Esophagus (tissue), 2 donors: ENCODE data around the gene WBP1. TPM values are rescaled to one million over a fixed set of nuclear protein-coding genes. Genes with fewer than 3 reads are reported as not detected.

Experiments used
- H3K27ac ChIP-seq, 2 donors: one replicate each; pipeline ENCODE4 v1.5.1; 2013; ENCODE audit warnings: low read depth in 2 of 2, mild to moderate bottlenecking in 2 of 2, inconsistent platforms in 1 of 2, low read length in 1 of 2, moderate library complexity in 1 of 2
- H3K27me3 ChIP-seq, 2 donors: one replicate each; pipeline ENCODE4 v1.6.1; 2013; ENCODE audit warnings: low read length in 2 of 2, control low read depth in 1 of 2, mild to moderate bottlenecking in 1 of 2; ENCODE audit not compliant: insufficient read depth in 2 of 2, control insufficient read depth in 1 of 2
- H3K36me3 ChIP-seq, 2 donors: one replicate each; pipeline ENCODE4 v1.6.1; 2013; ENCODE audit warnings: low read length in 1 of 2; ENCODE audit not compliant: control insufficient read depth in 2 of 2, insufficient read depth in 2 of 2
- H3K4me1 ChIP-seq, 2 donors: one replicate each; pipeline ENCODE4 v1.6.1; 2013; ENCODE audit warnings: low read length in 1 of 2; ENCODE audit not compliant: control insufficient read depth in 2 of 2, insufficient read depth in 2 of 2
- H3K4me3 ChIP-seq, 2 donors: one replicate each; pipeline ENCODE4 v1.5.1; 2013; ENCODE audit warnings: low read length in 2 of 2, mild to moderate bottlenecking in 2 of 2, low read depth in 1 of 2, moderate library complexity in 1 of 2
- H3K9me3 ChIP-seq, 2 donors: one replicate each; pipeline ENCODE4 v1.6.1; 2013; ENCODE audit warnings: mild to moderate bottlenecking in 2 of 2, low read depth in 1 of 2, low read length in 1 of 2, moderate library complexity in 1 of 2; ENCODE audit not compliant: control insufficient read depth in 2 of 2, insufficient read depth in 1 of 2
- WGBS, 2 donors: extraction: QIAGEN DNeasy Blood & Tissue Kit; methylation state at CpG; one replicate each; pipeline ENCODE4 v1.1.7; 2013; 5-methylcytosine and 5-hydroxymethylcytosine counted together
- polyA plus RNA-seq, 2 donors: library from polyadenylated mRNA; stranded (reverse); fragments of 200-250 nt; gene quantifications; one replicate each; pipeline ENCODE4 v1.2.3, GENCODE V29; 2013
- donor health status: healthy with polysubstance abuse.
- donor health status: Bipolar disorder and iron deficiency.

The WBP1 gene
- polyA plus RNA-seq, 2 donors: 41.3 to 50.1 TPM

DNA sequence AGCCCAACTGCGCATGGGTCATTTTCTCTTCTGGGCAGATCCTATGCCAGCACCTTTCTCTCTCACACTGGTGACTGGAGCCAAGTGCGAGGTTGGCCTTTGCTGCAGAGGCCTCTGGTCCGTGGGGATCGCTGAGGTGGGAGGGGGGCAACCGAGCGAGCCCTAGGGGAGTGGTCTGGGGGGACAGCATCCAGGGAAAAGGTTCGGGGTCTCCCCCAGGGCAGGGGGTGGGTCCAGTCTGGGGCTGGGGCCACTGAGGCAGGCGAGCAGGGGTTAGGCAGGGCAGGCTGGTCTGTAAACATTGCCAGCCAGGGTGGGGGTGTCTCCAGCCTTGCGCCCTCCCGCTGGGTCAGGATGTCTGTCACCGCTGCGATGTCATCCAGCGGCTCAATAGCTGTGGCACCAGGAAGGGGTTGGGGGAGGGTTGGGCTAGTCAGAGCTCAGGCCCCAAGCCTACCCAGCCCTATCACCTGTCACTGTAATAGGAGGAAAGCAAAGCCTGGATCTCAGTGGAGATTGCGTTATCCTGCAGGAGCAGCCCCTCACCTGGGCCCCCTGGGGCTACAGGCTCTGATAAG is 32.0 kb upstream of the WBP1 start:
- Histone ChIP-seq H3K9me3 (no peaks in the 10 kb centered on the region), H3K36me3 (peaks cover 7 to 13% of the 10 kb centered on the region in 2 donors), H3K4me3 (no peak overlapping the region), H3K4me1 (peaks cover 0 to 8% of the 10 kb centered on the region in 2 donors), H3K27ac (no peak overlapping the region), H3K27me3 (no peaks in the 10 kb centered on the region)
- WGBS, 2 donors: 81 to 84% methylated on average over 14 of the region's 14 CpGs

DNA sequence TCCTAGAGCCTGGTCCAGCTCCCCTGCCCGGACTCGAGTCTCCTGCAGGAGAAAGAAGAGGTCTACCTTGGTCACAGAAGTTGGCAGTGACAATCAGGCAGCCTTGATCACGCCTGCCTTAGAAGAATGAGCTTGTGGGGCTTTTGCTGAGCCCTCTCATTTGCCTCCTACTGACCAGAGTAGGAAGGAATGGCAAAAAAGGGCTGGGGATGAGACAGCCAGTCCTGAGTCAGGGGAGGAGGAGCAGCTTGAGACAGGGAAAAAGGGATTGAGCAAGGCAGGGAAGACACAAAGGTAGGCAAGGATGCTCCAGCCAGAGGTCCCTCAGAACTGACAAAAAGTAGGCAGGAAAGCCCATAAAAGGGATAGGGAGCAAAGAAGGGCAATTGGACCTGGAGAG is 30.7 kb upstream of the WBP1 start:
- 78 to 82% methylated on average over 3 of the region's 3 CpGs for WGBS, 2 donors
- Histone ChIP-seq H3K4me1 (no peaks in the 10 kb centered on the region), H3K27ac (no peak overlapping the region), H3K27me3 (no peaks in the 10 kb centered on the region), H3K4me3 (no peak overlapping the region), H3K36me3 (peaks cover 10 to 16% of the 10 kb centered on the region in 2 donors), H3K9me3 (no peaks in the 10 kb centered on the region)

- 80 to 86% methylated on average over 5 of the region's 5 CpGs for WGBS, 2 donors
- Histone ChIP-seq H3K27ac (no peak overlapping the region), H3K36me3 (peaks cover 10 to 16% of the 10 kb centered on the region in 2 donors), H3K9me3 (no peaks in the 10 kb centered on the region), H3K4me1 (no peaks in the 10 kb centered on the region), H3K4me3 (no peak overlapping the region), H3K27me3 (no peaks in the 10 kb centered on the region)
Observed at GRCh38 chr2:74428675-74429074, 29.6 kb upstream of the WBP1 start.

- H3K4me3 ChIP-seq: no peak overlapping the region
- H3K36me3 ChIP-seq: peaks cover 10 to 16% of the 10 kb centered on the region in 2 donors
- no peaks in the 10 kb centered on the region for H3K4me1 ChIP-seq
- H3K27me3 ChIP-seq: no peaks in the 10 kb centered on the region
- H3K9me3 ChIP-seq: no peaks in the 10 kb centered on the region
- 76 to 88% methylated on average over 18 of the region's 18 CpGs for WGBS, 2 donors
- no peak overlapping the region for H3K27ac ChIP-seq
Observed at GRCh38 chr2:74429487-74430451, 28.5 kb upstream of the WBP1 start.

DNA sequence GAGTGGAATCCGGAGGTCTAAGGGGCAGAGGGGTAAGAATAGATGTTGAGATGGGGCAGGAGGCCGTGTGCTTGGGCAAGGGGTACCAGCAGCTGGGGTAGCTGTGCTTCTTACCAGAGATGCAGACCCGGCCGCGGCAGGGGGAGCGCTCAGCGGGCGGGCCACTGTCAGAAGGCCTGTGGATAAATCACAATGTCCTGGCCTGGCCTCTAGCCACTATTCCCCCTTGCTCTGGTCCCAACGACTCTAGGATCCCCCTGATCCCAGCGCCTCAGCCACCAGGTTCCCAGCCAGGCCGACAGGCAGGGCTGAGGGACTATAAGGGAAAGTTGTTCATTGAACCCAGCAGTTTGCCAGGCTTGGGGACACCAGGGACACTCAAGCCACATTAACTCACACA is 27.7 kb upstream of the WBP1 start:
- peaks cover 10 to 16% of the 10 kb centered on the region in 2 donors for H3K36me3 ChIP-seq
- no peak overlapping the region for H3K4me3 ChIP-seq
- 85 to 90% methylated on average over 11 of the region's 11 CpGs for WGBS, 2 donors
- H3K27me3 ChIP-seq: no peaks in the 10 kb centered on the region
- no peaks in the 10 kb centered on the region for H3K9me3 ChIP-seq
- H3K27ac ChIP-seq: no peak overlapping the region
- no peaks in the 10 kb centered on the region for H3K4me1 ChIP-seq

DNA sequence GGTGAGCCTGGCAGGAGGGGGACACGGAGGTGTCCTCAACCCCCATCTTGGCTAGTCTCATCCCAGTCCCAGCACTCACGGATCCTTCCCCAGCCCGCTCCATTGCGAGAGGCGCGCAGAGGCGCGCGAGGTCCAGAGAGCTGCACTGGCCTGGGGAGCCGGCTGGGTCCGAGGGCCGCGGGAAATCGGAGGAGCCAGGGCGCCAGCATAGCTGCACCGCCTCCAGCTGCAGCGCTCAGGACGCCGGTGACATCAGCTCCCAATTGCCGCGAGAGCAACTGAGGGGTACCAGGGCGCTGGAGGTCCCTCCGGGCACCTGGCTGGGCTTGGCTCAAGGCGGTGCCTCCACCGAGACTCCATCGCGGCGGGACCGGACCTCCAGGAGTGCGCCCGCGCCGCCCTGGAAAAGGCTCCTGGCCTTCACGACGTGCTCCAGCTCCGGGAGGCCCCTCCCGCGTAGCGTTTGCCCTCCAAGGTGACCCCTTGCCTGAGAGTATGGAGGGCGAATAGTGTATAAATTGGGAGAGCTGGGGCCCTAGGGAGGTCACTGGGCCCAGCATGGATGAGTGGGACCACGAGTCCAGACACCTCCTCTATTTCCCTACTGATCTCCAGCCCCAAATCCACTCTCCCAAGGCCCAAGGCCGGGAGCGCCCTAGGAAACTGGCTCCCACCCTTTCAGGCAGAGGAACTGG is 22.0 kb upstream of the WBP1 start:
- 81 to 82% methylated on average over 39 to 43 of the region's 43 CpGs for WGBS, 2 donors
- H3K9me3 ChIP-seq: no peaks in the 10 kb centered on the region

DNA sequence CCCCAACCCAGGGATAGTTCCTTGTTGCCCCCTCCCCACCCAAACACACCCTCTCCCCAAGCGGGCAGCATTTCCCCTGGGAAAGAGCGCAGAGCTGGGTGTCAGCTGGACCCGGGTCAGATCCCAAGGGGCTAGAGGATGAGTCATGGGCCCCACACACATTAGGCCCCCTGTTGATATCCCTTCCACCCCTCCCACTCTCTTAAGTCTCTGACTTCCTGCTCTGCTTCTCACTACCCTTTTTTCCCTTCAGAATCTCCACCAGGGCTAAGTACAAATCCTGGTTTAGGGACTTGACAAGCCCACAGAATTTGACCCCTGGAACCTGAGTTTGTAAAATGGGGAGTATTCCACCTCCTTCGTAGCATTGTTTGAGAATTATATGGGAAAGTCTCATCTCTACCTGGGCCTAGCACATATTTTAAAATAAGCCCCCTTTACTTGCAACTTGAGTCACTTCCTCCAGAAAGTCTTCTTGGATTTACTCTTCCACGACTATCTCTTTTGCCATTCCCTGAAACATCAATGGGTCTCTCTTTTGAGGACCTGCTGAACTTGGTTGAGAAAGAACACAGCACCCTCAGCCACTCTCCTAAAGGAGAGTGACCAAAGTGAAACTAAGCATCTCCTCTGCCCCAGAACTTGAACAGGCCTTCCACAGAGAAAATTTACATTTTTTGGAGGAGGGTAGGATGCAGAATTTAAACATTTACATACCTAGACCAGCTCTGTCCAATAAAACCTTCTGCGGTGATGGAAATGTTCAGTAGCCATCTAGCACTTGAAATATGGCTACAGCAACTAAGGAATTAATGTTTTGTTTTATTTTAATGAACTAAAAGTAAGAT is 21.2 kb upstream of the WBP1 start:
- Histone ChIP-seq H3K27ac (no peak overlapping the region), H3K4me1 (peaks cover 10 to 12% of the 10 kb centered on the region in 2 donors), H3K36me3 (peaks cover 0 to 9% of the 10 kb centered on the region in 2 donors), H3K4me3 (no peak overlapping the region), H3K27me3 (no peaks in the 10 kb centered on the region), H3K9me3 (no peaks in the 10 kb centered on the region)
- WGBS, 2 donors: 77 to 81% methylated on average over 6 of the region's 6 CpGs

More for the DNA sequence above, 22.0 kb upstream of the WBP1 start:
- Histone ChIP-seq H3K4me3 (no peak overlapping the region), H3K27ac (no peak overlapping the region), H3K36me3 (peaks cover 3 to 9% of the 10 kb centered on the region in 2 donors), H3K4me1 (peaks cover 10 to 12% of the 10 kb centered on the region in 2 donors), H3K27me3 (no peaks in the 10 kb centered on the region)

DNA sequence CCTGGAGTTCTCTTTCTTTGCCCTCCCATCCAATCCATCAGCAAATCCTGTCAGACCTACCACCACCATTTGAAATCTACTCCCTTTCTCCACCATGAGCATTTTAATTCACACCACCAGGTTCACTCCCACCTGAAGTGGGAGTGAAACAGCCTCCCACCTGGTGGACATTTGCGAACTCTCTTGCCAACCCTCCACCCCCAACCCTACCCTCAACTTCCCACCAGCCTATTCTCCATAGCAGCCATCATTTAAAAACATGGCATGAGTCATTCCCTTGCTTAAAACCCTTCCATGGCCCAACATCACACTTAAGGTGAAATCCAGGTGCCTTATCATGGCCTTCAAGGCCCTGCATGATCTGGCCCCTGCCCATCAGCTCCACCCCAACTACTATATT is 20.0 kb upstream of the WBP1 start:
- Histone ChIP-seq H3K27ac (no peak overlapping the region), H3K9me3 (no peaks in the 10 kb centered on the region), H3K4me3 (no peak overlapping the region), H3K27me3 (no peaks in the 10 kb centered on the region), H3K36me3 (peaks cover 0 to 6% of the 10 kb centered on the region in 2 donors), H3K4me1 (peaks cover 12 to 13% of the 10 kb centered on the region in 2 donors)
- 91 to 92% methylated on average over 1 of the region's 1 CpG for WGBS, 2 donors

DNA sequence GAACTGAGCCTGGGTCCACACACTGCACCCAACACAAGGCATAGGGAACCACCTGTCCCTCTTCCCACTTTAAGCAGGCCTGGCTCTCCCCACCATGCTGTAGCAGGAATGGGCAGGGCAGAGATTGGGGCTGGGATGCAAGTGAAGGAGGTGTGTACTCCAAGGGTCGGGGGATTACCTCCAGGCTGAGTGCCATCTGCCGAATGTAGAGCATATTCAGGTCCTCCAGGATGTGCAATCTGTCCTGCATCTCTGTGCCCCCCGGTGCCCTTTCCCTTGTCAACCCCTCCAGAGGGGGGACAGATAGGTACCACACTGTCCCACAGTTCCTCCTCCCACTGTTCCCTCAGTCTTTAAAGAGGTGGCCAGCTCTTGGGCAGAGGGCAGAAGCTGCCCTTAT is 18.9 kb upstream of the WBP1 start:
- H3K4me1 ChIP-seq: peaks cover 12 to 13% of the 10 kb centered on the region in 2 donors
- H3K9me3 ChIP-seq: no peaks in the 10 kb centered on the region
- peak overlapping the region in 1 of 2 donors; percentile 33 for H3K27ac ChIP-seq
- H3K4me3 ChIP-seq: peak overlapping the region; percentile 14 to 55
- 26 to 45% methylated on average over 3 of the region's 3 CpGs for WGBS, 2 donors
- peaks cover 0 to 6% of the 10 kb centered on the region in 2 donors for H3K36me3 ChIP-seq
- H3K27me3 ChIP-seq: no peaks in the 10 kb centered on the region
